ENCODE measurements around the gene EFCAB6.

The EFCAB6 gene

GRCh38 chr22:43631846-43632245 lies 180.3 kb downstream of the EFCAB6 start:
- no peaks in the 10 kb centered on the region for H3K9me3 ChIP-seq (ENCODE audit: control insufficient read depth, low read length)
- no peak overlapping the region for H3K27ac ChIP-seq (ENCODE audit: insufficient read depth, low read length, poor library complexity, severe bottlenecking)
- no peaks in the 10 kb centered on the region for H3K36me3 ChIP-seq (ENCODE audit: control insufficient read depth, insufficient read depth, low read length)
- no peak for DNase-seq
- no peaks in the 10 kb centered on the region for H3K4me1 ChIP-seq (ENCODE audit: control insufficient read depth, insufficient read depth, low read length, poor library complexity, severe bottlenecking)
- H3K4me3 ChIP-seq (ENCODE audit: insufficient read depth, low read depth, low read length, poor library complexity, severe bottlenecking): no peak overlapping the region
- no peaks in the 10 kb centered on the region for H3K27me3 ChIP-seq (replicated peaks; ENCODE audit: control insufficient read depth, insufficient read depth, low read length, poor library complexity, severe bottlenecking)

GRCh38 chr22:43631201-43631600 lies 180.9 kb downstream of the EFCAB6 start:
- no peaks in the 10 kb centered on the region for H3K27me3 ChIP-seq (replicated peaks; ENCODE audit: control insufficient read depth, insufficient read depth, low read length, poor library complexity, severe bottlenecking)
- no peaks in the 10 kb centered on the region for H3K4me1 ChIP-seq (ENCODE audit: control insufficient read depth, insufficient read depth, low read length, poor library complexity, severe bottlenecking)
- no peaks in the 10 kb centered on the region for H3K36me3 ChIP-seq (ENCODE audit: control insufficient read depth, insufficient read depth, low read length)
- no peak overlapping the region for H3K4me3 ChIP-seq (ENCODE audit: insufficient read depth, low read depth, low read length, poor library complexity, severe bottlenecking)
- no peaks in the 10 kb centered on the region for H3K9me3 ChIP-seq (ENCODE audit: control insufficient read depth, low read length)
- no peak overlapping the region for H3K27ac ChIP-seq (ENCODE audit: insufficient read depth, low read length, poor library complexity, severe bottlenecking)
- no peak for DNase-seq

- H3K27me3 ChIP-seq (replicated peaks; ENCODE audit: control insufficient read depth, insufficient read depth, low read length, poor library complexity, severe bottlenecking): no peaks in the 10 kb centered on the region
- H3K4me3 ChIP-seq (ENCODE audit: insufficient read depth, low read depth, low read length, poor library complexity, severe bottlenecking): no peak overlapping the region
- no peak overlapping the region for H3K27ac ChIP-seq (ENCODE audit: insufficient read depth, low read length, poor library complexity, severe bottlenecking)
- no peaks in the 10 kb centered on the region for H3K36me3 ChIP-seq (ENCODE audit: control insufficient read depth, insufficient read depth, low read length)
- no peak for DNase-seq
- H3K4me1 ChIP-seq (ENCODE audit: control insufficient read depth, insufficient read depth, low read length, poor library complexity, severe bottlenecking): no peaks in the 10 kb centered on the region
- no peaks in the 10 kb centered on the region for H3K9me3 ChIP-seq (ENCODE audit: control insufficient read depth, low read length)
These were observed 181.7 kb downstream of the EFCAB6 start for GRCh38 chr22:43630451-43630850.

GRCh38 chr22:43628250-43628649 lies 183.9 kb downstream of the EFCAB6 start:
- Histone ChIP-seq H3K27me3 (replicated peaks; ENCODE audit: control insufficient read depth, insufficient read depth, low read length, poor library complexity, severe bottlenecking) (no peaks in the 10 kb centered on the region), H3K36me3 (ENCODE audit: control insufficient read depth, insufficient read depth, low read length) (no peaks in the 10 kb centered on the region), H3K9me3 (ENCODE audit: control insufficient read depth, low read length) (no peaks in the 10 kb centered on the region), H3K27ac (ENCODE audit: insufficient read depth, low read length, poor library complexity, severe bottlenecking) (no peak overlapping the region), H3K4me3 (ENCODE audit: insufficient read depth, low read depth, low read length, poor library complexity, severe bottlenecking) (no peak overlapping the region), H3K4me1 (ENCODE audit: control insufficient read depth, insufficient read depth, low read length, poor library complexity, severe bottlenecking) (no peaks in the 10 kb centered on the region)
- no peak for DNase-seq

GRCh38 chr22:43627485-43628213 lies 184.5 kb downstream of the EFCAB6 start:
- H3K4me1 ChIP-seq (ENCODE audit: control insufficient read depth, insufficient read depth, low read length, poor library complexity, severe bottlenecking): no peaks in the 10 kb centered on the region
- no peaks in the 10 kb centered on the region for H3K36me3 ChIP-seq (ENCODE audit: control insufficient read depth, insufficient read depth, low read length)
- H3K4me3 ChIP-seq (ENCODE audit: insufficient read depth, low read depth, low read length, poor library complexity, severe bottlenecking): no peak overlapping the region
- no peak overlapping the region for H3K27ac ChIP-seq (ENCODE audit: insufficient read depth, low read length, poor library complexity, severe bottlenecking)
- no peak for DNase-seq
- no peaks in the 10 kb centered on the region for H3K27me3 ChIP-seq (replicated peaks; ENCODE audit: control insufficient read depth, insufficient read depth, low read length, poor library complexity, severe bottlenecking)
- H3K9me3 ChIP-seq (ENCODE audit: control insufficient read depth, low read length): no peaks in the 10 kb centered on the region

- Histone ChIP-seq H3K4me1 (ENCODE audit: control insufficient read depth, insufficient read depth, low read length, poor library complexity, severe bottlenecking) (no peaks in the 10 kb centered on the region), H3K27me3 (replicated peaks; ENCODE audit: control insufficient read depth, insufficient read depth, low read length, poor library complexity, severe bottlenecking) (no peaks in the 10 kb centered on the region), H3K36me3 (ENCODE audit: control insufficient read depth, insufficient read depth, low read length) (no peaks in the 10 kb centered on the region), H3K27ac (ENCODE audit: insufficient read depth, low read length, poor library complexity, severe bottlenecking) (no peak overlapping the region), H3K4me3 (ENCODE audit: insufficient read depth, low read depth, low read length, poor library complexity, severe bottlenecking) (no peak overlapping the region), H3K9me3 (ENCODE audit: control insufficient read depth, low read length) (no peaks in the 10 kb centered on the region)
- DNase-seq: no peak
These were observed 186.9 kb downstream of the EFCAB6 start for GRCh38 chr22:43625242-43625641.

- H3K36me3 ChIP-seq (ENCODE audit: control insufficient read depth, insufficient read depth, low read length): no peaks in the 10 kb centered on the region
- H3K27me3 ChIP-seq (replicated peaks; ENCODE audit: control insufficient read depth, insufficient read depth, low read length, poor library complexity, severe bottlenecking): no peaks in the 10 kb centered on the region
- H3K4me3 ChIP-seq (ENCODE audit: insufficient read depth, low read depth, low read length, poor library complexity, severe bottlenecking): no peak overlapping the region
- H3K27ac ChIP-seq (ENCODE audit: insufficient read depth, low read length, poor library complexity, severe bottlenecking): no peak overlapping the region
- no peaks in the 10 kb centered on the region for H3K9me3 ChIP-seq (ENCODE audit: control insufficient read depth, low read length)
- DNase-seq: no peak
- no peaks in the 10 kb centered on the region for H3K4me1 ChIP-seq (ENCODE audit: control insufficient read depth, insufficient read depth, low read length, poor library complexity, severe bottlenecking)
These were observed 187.7 kb downstream of the EFCAB6 start for GRCh38 chr22:43624144-43624998.

- Histone ChIP-seq H3K27me3 (replicated peaks; ENCODE audit: control insufficient read depth, insufficient read depth, low read length, poor library complexity, severe bottlenecking) (no peaks in the 10 kb centered on the region), H3K4me3 (ENCODE audit: insufficient read depth, low read depth, low read length, poor library complexity, severe bottlenecking) (no peak overlapping the region), H3K36me3 (ENCODE audit: control insufficient read depth, insufficient read depth, low read length) (no peaks in the 10 kb centered on the region), H3K9me3 (ENCODE audit: control insufficient read depth, low read length) (no peaks in the 10 kb centered on the region), H3K27ac (ENCODE audit: insufficient read depth, low read length, poor library complexity, severe bottlenecking) (no peak overlapping the region), H3K4me1 (ENCODE audit: control insufficient read depth, insufficient read depth, low read length, poor library complexity, severe bottlenecking) (no peaks in the 10 kb centered on the region)
- no peak for DNase-seq
These were observed 189.2 kb downstream of the EFCAB6 start for GRCh38 chr22:43622886-43623285.

GRCh38 chr22:43620197-43620596 lies 191.9 kb downstream of the EFCAB6 start:
- Histone ChIP-seq H3K27ac (ENCODE audit: insufficient read depth, low read length, poor library complexity, severe bottlenecking) (no peak overlapping the region), H3K27me3 (replicated peaks; ENCODE audit: control insufficient read depth, insufficient read depth, low read length, poor library complexity, severe bottlenecking) (no peaks in the 10 kb centered on the region), H3K4me1 (ENCODE audit: control insufficient read depth, insufficient read depth, low read length, poor library complexity, severe bottlenecking) (no peaks in the 10 kb centered on the region), H3K36me3 (ENCODE audit: control insufficient read depth, insufficient read depth, low read length) (no peaks in the 10 kb centered on the region), H3K4me3 (ENCODE audit: insufficient read depth, low read depth, low read length, poor library complexity, severe bottlenecking) (no peak overlapping the region), H3K9me3 (ENCODE audit: control insufficient read depth, low read length) (no peaks in the 10 kb centered on the region)
- DNase-seq: no peak

- H3K4me3 ChIP-seq (ENCODE audit: insufficient read depth, low read depth, low read length, poor library complexity, severe bottlenecking): no peak overlapping the region
- no peak for DNase-seq
- no peaks in the 10 kb centered on the region for H3K4me1 ChIP-seq (ENCODE audit: control insufficient read depth, insufficient read depth, low read length, poor library complexity, severe bottlenecking)
- no peak overlapping the region for H3K27ac ChIP-seq (ENCODE audit: insufficient read depth, low read length, poor library complexity, severe bottlenecking)
- no peaks in the 10 kb centered on the region for H3K36me3 ChIP-seq (ENCODE audit: control insufficient read depth, insufficient read depth, low read length)
- no peaks in the 10 kb centered on the region for H3K9me3 ChIP-seq (ENCODE audit: control insufficient read depth, low read length)
- no peaks in the 10 kb centered on the region for H3K27me3 ChIP-seq (replicated peaks; ENCODE audit: control insufficient read depth, insufficient read depth, low read length, poor library complexity, severe bottlenecking)
These were observed 193.6 kb downstream of the EFCAB6 start for GRCh38 chr22:43618517-43618916.

Data from effector memory CD4-positive, alpha-beta T cell (primary cell).